ENCODE data around the gene ZNF516.

Gene ZNF516

DNA sequence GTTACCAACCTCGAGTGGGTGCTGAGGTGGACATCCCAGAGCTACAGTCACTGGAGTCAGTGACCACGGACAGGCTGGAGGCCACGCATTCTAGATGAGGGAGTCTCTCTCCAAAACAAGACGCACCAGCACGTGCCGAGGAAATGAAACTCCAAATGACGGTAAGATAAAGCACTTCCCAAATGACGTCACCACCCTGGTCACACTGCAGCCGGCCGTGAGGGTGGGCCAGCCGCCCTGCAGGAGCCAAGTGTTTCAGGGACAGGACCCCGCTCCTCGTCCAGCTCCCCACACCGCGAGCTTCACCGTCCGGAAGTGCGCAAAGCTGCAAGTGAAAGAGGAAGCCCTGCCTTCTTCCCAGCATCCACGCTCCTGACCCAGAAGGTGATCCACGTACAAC lies 99.4 kb downstream of the ZNF516 start:
- H3K4me3 ChIP-seq, result no peak overlapping the region
- H3K27ac ChIP-seq, result no peak overlapping the region

DNA sequence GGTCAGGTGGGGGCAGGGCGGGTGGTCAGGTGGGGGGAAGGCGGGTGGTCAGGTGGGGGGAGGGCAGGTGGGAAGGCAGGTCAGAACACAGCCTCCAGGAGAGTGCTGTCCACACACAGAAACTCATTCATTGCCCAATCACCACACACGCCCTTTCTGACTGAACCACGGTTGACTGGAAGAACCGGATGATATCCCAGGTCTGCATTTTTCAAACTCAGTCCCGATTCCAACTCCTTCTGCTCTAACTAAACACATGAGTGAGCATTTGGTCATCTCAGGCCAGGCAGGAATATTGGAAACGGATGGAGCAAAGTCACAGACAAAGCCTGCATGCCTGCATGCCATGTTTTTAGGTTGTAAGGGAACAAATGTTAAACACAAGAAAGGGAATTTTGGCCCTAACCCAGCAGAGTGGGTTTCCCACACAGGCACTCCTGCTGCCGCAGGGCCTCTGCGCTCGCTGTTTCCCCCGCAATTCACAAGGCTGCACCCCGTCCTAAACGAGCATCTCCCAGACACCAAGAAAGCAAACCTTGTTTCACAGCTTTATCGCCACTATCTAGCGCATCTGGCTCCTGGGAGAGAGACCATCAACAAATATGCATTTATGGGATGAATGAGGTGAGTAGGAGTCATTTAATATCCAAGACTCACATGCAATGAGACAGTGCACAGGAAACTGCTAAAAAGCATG lies 100.1 kb downstream of the ZNF516 start:
- Histone ChIP-seq H3K4me3 (no peak overlapping the region), H3K27ac (peak overlapping the region in 4 of 21 experiments; percentile 2 to 21 (median 11))

DNA sequence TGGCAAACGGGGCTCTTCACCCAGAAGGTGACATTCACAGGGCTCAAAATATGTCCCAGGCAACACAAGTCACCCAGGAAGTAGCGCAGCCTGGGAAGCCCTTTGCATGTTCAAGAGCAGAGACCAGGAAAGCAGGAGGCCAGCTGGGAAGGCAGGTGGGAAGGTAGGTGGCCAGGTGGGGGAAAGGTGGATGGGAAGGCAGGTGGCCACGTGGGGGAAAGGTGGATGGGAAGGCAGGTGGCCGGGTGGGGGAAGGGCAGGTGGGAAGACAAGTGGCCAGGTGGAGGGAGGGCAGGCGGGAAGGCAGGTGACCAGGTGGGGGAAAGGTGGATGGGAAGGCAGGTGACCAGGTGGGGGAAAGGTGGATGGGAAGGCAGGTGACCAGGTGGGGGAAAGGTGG lies 102.7 kb downstream of the ZNF516 start:
- no peak overlapping the region for H3K4me3 ChIP-seq
- H3K27ac ChIP-seq, result no peak overlapping the region

DNA sequence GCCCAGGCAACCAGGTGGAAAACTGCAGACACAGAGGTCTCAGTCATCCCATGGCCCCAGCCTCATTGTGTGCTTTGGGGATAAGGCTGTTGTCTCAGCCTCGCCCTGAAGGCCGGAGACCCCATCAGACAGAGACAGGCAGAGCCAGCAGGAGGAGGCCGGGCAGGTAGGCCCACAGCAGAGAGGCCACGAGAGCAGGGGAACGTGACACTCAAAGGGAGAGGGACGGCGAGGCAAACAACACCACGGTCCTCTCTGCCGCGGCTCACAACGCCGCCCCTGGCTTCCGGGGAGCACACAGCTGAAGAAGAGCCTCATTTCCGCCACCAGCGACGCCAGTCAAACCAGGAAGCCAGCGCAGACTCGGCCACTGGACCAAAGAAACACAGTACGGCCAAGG lies 103.3 kb downstream of the ZNF516 start:
- no peak overlapping the region for H3K27ac ChIP-seq
- H3K4me3 ChIP-seq, result no peak overlapping the region

DNA sequence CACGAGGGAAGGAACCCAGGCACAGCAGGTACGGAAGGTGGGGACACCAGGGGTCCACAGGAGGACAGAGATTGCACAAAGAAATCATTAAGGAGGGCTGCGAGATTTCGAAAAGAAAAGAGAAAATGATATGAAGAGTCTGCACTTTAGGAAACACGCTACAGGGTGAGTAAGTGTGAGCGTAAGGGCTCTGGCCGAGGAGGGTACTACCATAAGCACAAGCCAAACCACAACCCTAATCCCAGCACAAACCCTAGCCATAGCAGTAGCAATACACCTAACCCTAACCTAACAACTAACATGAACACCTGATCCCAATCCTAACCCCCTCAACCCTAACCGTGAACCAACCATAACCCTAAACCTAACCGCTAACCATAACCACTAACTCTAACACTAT lies 104.0 kb downstream of the ZNF516 start:
- Histone ChIP-seq H3K27ac (no peak overlapping the region), H3K4me3 (no peak overlapping the region)

DNA sequence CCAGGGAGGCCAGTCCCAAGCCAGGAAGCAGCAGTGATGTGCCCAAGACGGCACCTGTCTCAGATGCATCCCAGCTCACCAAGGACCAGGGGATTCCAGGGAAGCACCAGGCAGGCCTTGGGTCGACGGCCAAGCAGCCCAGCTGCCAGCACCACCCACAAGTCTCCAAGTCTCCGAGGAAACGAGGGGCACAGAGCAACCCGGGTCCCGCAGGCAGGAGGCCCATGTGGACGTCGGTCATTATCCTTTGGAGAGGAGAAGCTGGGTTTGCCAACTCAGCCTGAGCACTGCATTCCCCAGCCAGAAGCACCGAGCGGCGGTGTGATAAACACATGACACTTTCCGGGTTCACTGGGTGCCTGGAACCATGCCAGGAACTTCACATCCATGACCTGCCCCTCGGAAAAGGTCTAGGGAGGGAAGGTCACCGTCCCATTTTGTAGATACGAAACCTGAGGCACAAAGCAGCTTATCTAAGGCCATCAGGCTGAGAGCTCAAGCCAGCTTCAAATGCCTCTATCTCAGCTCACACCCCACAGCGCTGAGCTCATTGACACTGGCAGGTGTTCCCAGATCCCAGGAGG lies 104.5 kb downstream of the ZNF516 start:
- Histone ChIP-seq H3K27ac (peak overlapping the region in 1 of 21 experiments; percentile 31), H3K4me3 (no peak overlapping the region)

DNA sequence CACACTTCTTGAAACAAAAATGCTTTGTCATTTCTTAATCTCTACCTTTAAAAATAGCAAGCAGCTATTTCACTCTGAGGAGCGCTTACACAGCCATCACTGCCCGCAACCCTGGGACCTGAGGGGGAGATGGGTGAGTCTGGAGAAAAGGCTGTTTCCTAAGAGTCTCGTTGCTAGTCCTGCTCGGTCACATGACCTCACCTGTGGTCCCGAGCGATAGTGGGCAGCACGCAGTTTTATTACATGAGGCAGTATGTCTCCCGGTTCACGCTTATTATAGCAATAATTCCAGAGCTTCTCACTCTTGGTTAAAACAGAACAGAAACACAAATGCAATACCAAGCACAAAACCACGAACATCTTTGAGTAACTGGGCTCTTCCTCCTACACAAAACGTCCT lies 105.3 kb downstream of the ZNF516 start:
- H3K27ac ChIP-seq, result no peak overlapping the region
- no peak overlapping the region for H3K4me3 ChIP-seq

DNA sequence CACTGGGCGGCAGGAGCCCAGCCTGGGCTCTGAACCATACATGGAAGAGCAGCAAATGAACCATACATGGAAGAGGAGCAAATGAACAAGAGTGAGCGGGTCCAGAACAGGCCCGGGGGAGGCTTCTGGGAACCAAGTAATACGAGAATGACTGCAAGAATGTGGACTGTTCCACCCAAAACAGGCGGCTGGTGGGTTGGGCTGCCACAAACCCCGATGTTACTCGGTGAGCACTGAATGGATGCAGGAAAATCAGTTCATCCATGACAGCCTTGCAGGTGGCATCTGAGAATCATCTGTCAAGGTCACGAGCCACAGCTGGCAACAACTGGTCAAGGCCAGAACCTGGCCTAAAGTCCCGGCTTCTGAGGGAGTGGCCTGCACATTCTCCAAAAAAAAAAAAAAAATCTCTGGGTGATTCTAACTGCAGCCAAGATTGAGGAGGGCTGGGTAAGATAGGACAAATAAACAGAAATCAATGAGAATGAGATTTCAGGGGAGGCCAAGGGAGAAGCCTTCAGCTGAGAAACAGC lies 106.1 kb downstream of the ZNF516 start:
- H3K27ac ChIP-seq, result no peak overlapping the region
- H3K4me3 ChIP-seq, result no peak overlapping the region

DNA sequence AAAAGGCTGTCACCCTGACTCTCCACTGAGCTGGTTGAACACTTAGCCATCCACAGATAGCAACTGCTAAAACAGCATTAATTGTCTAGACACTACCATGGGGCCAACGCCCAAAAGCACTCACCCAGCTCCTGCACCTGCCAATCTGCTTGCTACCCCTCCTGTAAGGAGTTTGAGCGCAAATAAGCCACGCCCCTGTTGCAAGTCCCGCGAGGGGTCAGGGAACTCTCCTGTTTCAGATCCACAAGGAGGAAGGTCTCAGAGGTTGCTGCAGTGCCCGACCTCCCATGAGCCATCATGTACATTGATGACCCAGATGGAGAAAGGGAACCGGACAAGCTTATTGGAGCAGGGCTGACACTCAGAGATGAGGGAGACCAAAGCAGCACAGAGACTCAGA lies 106.8 kb downstream of the ZNF516 start:
- no peak overlapping the region for H3K4me3 ChIP-seq
- no peak overlapping the region for H3K27ac ChIP-seq

DNA sequence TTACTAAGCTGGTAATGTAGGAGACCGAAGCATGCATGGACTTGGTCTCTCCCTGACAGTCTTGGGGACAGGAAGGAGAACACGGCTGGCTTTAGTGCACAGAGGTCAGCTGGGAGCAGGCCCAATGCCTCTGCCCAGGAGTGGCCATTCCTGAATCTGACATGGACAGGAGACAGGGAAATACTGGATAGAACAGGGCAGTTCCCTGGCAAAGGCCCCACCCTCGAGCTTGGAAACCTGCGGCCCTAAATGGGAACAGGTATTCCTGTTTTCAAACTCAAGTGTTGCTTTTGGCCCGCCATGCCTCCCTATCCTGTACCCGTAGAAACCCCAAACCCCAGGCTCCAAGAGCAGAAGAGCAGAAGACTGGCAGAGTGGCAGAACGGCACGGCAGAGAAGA lies 107.4 kb downstream of the ZNF516 start:
- H3K4me3 ChIP-seq, result no peak overlapping the region
- H3K27ac ChIP-seq, result no peak overlapping the region

DNA sequence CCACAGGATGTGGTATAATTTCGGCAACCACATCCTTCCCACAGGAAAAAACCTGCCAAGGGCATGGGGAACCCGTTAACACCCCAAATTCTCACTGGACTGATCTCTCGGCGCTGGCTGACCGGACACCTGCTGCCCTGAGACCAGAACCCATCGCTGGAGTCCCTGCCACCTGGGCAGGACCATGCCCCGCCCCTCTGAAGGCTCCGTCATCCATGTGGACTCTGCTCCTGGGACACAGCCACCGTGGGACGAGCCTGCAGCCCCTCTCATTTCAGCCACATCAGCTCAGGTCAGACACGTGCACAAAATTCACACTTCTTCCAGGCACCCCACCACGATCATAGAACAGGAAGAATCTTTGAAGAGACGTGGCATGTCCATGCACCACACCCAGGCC lies 108.2 kb downstream of the ZNF516 start:
- Histone ChIP-seq H3K27ac (no peak overlapping the region), H3K4me3 (no peak overlapping the region)

DNA sequence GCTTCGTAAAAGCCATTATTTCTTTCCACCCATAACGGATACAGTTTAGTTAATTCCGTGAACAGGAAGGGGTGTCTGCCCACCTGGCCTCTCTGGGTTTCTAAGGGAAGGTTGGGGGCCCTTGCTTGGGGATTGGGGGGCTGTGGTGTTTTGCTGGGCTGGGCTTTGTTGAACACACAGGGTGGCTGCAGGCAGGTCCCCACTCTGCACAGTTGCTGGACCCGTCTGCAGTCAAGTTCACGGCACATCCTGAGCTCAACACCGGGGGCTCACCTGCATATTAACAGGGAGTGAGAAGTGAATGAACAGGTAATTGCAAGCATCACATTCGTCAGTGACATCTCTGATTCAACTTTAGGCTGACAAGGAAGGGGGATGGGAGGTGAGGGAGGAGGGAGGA lies 109.0 kb downstream of the ZNF516 start:
- Histone ChIP-seq H3K4me3 (no peak overlapping the region), H3K27ac (no peak overlapping the region)

DNA sequence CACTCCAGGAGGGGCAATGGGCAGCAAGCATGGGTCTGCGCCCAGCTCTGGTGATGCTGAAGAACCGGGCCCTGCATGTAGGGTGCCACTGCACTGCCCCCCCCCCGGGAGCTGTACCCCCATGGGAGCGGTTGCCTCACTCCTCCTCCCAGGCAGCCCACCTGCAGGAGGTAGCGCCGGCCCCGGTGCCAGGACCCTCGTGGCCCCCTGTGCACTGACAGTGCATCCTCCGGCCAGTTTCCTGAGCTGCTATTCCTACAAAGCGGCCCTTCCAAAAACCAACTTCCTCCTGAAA lies 109.4 kb downstream of the ZNF516 start:
- no peak overlapping the region for H3K4me3 ChIP-seq
- no peak overlapping the region for H3K27ac ChIP-seq

DNA sequence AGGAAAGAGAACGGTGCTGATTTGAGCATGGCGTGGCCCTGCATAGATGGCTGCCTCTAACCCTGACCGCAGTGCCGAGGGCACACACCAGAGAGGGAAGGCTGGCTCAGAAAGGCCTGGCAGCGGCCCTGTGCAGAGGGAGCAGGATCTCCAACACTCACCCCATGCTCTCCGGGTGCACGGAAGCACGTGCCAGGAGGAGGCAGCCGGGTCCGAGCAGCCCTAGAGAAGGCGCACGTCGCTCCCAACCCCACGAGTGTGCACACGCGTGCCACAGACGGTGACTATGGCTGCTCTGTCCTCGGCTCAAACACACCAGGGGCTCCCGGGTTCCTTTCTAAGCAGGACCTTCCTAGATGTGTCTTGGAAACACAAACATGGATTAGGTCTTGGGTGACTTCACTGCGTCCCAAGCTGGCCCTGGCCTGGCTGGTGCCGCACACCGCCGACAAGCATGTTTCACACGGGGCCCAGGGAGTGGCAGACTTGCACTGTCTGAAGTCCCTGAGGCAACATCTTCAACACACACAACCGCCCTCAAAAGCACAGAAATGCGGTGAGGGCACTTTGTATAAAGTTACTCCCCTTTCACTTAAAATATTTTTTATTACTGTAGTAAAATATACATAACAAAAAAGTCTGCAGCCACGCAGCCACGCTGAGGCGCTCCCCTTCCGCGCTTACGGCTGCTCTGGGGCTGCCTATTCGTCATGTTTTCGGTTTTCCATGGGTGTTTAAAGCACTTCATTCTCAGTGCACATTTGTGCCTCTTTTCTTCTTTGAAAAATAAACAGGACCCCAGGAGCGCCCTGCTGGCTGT lies 110.0 kb downstream of the ZNF516 start:
- Histone ChIP-seq H3K4me3 (no peak overlapping the region), H3K27ac (no peak overlapping the region)

DNA sequence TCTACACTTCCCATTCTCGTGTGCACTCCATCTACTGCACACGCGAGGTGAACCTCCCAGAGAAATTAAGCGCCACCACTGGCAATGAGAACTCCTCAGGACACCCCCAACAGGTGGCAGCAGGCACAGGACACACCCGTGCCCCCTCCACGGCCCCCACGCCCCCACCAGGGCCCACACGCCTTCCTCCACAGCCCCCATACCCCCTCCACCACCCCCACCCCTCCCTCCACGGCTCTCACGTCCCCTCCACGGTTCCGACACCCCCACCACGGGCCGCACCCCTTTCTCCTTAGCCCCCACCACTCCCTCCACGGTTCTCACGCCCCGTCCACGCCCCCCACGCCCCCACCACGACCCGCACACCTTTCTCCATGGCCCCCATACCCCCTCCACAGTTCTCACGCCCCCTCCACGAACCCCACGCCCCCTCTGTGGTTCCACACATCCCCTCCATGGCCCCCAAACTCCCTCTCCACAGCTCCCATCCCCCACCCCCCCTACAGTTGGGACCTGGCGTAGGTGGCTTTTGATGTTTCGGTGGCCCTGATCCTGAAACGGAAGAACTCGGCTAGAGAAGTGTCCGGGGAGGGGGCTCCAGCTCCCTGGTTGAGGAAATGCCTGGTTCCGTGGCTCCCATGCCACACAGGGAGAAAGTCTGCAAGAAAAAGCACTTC lies 110.8 kb downstream of the ZNF516 start:
- no peak overlapping the region for H3K4me3 ChIP-seq
- H3K27ac ChIP-seq, result no peak overlapping the region

DNA sequence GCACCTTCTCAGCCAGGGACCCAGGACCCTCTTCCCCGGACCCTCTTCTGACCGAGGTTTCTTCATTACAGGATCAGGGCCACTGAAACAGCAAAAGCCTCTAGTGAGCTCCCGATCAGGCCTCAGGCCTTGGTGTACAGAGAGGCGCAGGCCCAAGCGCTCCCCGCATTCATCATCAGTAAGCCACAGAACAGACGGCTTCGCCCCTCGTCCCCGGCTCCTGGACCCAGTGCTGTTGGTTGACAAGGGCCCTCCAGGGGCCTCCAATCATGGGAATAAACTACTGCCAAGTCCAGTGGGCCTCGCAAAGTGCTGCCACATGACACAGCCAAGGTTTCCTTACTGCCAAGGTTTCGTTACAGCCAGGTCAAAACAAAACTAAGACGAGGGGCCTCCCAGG lies 111.4 kb downstream of the ZNF516 start:
- Histone ChIP-seq H3K27ac (no peak overlapping the region), H3K4me3 (no peak overlapping the region)

DNA sequence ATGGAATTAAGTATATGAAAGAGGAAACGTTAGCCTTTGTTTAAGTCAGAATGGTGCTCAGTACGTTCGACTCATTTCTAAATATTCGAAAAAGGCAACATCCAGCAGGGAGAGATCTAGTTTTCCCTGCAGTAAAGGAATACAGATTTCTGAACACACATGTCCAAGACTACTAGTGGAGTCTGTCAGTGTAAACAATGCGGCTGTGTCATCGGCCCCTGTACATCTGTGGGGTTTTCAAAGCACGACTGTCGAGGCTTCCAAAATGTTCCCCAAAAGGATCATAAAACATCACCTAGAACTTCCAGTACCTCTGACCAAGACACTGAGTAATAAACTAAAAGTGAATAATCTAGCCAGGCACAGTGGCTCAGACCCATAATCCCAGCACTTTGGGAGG lies 112.8 kb downstream of the ZNF516 start:
- H3K4me3 ChIP-seq, result no peak overlapping the region
- H3K27ac ChIP-seq, result no peak overlapping the region

DNA sequence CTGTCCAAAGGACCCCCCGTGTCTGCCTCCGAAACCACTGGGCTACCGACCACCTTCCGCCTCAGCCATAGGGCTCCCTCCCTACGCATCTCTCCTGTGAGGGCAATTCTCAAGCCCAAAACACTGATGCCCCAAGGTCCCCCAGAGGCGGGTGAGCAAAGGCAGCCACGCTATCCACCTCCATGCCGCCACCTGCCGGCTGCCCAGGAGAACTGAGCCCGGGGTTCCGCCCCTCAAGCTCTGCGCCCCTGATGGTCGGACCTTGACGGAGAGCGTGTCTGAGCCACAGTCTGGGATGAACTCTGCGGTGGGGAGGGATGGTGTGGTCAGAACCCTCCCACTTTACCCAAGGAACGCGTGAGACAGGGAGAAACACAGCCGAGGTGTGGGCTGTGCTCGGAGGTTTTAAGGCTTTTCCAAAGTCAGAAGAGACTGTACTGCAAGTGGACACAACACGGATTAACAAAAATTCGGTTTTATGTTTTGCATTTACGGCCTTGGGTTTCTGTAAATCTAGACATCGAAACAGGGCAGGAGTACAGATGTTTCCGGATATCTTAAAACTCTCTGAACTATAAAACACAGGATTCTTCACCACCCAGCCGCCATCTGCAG lies 114.1 kb downstream of the ZNF516 start:
- H3K27ac ChIP-seq, result no peak overlapping the region

DNA sequence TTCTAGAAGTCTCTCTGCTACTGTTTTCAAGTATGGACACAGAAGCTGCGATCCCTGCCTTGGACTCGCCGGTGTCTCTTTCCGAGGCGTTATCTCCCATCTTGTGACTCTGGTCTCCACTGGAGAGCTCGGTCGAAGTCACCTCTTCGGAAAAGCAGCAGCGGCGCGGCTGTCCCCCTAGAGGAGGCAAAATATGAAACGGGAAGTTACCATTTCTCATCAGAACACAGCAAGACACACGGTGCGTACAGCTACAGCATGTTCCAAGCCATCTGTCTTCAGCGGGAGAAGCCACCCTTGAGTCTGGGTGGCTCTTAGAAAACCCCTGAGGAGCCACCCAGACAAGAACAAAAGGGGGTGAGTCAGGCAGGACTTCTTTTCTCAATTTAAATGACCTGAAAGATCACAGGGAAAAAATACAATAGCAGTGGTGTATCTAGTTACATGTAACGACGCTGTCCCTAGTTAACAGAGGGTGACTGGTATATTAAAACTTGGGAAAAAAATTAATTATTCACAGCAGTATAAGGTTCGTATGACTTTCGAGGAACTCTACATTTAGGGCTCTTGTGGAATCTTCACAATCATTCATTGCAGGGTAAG lies 114.8 kb downstream of the ZNF516 start:
- Histone ChIP-seq H3K27ac (no peak overlapping the region), H3K4me3 (no peak overlapping the region)

More for the DNA sequence above, 114.1 kb downstream of the ZNF516 start:
- no peak overlapping the region for H3K4me3 ChIP-seq

Data from skin epidermis (tissue), 12 donors.